GDM1 (cell line): ENCODE data around the gene TMOD1.
A peak's percentile ranks its signal among the peaks of the same experiment; 100 is the strongest.

Source experiments
- DNase-seq: peaks from one replicate; lab custom pipeline; 2025; lab: John Stamatoyannopoulos, UW

The TMOD1 gene

DNA sequence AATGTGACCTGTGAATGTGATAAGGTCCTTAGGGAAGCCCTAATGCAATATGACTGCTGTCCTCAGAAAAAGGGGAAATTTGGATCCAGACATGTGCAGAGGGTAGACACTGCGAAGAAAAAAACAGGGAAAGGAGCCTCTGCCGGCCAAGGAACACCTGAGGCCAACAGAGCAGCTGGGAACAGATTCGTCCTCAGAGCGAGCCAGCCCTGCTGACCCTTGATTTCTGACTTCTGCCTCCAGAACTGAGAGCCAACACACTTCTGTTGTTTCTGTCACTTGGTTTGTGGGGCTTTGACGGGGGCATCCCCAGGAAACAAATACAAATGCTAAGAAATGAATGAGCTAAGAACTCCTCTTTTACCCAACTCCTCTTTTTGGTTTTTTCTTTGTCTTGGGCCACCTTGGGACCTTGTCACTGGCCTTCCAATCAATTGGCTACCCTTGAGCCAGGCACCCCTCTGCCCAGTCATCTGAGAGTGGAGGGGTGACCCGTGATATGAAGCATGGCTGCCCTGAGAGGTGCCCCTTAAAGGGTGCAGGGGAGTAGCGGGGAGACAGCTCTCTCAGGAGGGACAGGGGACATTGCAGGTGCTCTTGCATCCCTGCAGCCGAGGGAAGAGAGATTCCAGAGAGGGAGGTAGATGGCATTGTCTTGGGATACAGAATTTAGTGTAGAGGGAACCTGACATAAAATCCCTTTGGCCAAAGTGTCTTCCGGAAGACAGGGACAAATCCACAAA is 16.9 kb downstream of the TMOD1 start:
- DNase-seq: no peak

DNA sequence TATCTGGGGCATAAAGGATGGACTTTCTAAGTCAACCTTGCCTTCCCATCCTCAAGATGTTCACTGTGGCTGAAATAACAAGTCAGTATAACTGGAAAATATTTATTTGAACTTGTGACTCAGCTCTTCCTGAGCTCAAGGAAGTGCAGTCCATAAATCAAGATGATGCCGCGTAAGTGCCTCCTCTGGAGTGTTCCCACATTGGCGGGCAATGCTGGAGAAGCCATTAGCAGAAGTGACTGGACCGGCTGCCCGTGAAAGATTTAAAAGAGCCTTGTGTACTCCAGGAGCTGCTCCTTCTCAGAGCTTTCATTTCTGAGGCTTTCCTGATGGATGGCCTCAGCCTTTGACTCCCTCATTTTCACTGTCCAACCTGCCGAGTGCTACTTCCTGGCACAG is 17.4 kb downstream of the TMOD1 start:
- peak; percentile 63 for DNase-seq

DNA sequence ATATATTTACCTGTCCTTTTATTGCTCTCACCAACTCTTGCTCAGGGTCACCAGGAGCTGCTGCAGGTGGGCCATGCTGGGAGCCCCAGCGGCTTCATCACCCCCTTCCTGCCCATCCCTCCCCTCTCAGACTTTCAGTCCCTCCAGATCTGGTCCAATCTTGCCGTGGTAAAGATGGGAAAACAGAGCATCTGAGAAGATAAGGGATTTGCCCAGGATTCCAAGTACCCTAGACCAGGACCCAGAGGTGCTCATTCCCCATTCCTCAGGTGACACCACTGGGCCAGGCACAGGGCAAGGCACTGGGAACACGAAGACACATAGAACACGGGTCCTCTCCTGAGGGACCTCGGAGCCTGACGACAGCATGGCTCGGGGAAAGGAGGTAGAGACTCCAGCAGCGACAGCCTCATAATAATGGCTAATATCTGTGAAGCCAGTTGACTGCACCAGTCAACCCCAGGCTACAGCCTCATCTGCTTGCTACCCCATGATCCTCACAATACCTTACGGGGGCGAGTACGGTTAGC is 18.0 kb downstream of the TMOD1 start:
- no peak for DNase-seq

DNA sequence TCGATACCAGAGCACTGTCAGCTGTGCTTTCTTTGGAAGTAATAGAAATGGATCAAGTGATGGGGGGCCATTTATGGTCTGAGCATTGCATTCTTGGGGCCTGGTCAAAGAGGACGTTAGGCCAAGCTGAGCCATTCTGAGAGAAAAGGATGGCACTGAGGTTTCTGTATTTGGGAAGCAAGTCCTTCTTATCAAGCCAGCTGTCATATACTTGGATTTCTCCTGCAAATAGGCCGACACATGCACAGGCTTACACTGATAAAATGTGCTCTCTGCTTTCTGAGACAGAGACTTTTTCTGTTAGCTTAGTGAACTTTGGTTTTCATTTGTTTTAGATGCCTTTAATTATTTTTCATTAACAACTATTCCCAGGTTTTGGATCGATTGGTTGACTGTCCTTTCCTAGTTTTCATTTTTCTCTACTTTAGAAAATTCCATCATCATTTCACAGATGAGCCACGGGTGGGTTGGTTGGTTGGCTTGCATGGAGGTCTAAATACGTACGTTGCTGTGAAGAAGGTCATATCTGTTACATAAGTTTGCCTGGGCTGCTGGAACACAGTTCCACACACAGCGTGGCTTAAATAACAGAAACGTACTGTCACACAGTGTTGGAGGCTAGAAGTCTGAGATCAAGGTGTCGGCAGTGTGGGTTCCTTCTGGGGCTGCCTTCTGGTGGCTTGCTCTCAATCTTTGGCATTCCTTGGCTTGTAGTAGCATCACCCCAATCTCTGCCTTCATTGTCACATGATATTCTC is 20.3 kb downstream of the TMOD1 start:
- DNase-seq: no peak

DNA sequence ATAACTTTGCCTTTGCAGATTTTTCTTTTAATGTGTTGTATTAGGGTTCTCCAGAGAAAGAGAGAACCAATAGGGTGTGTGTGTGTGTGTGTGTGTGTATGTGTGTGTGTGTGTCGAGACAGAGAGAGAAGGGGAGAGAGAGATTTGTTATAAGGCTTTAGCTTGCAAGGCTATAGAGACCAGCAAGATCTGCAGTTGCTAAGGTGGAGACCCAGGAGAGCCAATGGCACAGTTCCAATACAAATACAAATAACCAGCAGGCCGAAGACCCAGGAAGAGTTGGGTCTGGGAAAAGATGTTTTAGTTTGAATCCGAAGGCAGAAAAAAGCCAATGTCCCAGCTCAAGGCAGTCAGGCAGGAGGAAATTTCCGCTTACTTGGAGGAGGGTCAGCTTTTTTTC is 23.0 kb downstream of the TMOD1 start:
- no peak for DNase-seq

DNA sequence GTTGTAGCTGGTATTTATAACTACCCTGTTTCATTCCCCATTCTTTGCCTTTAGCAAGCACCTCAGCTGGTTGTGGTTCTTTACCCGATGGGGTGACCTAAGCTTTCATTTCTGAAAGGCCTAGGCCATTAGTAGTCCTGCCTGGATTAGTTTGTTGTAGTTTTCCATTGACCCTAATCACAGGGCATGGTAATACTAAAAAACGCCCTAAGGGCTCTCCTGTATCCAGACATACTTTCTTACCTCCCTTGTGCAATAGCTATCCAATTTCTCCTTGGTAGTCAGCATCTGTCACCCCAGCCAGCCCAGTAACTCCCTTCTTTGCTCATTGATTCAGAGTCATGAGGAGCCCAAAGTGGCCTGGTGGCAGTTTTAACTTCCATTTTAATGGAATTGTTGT is 24.0 kb downstream of the TMOD1 start:
- no peak for DNase-seq

DNA sequence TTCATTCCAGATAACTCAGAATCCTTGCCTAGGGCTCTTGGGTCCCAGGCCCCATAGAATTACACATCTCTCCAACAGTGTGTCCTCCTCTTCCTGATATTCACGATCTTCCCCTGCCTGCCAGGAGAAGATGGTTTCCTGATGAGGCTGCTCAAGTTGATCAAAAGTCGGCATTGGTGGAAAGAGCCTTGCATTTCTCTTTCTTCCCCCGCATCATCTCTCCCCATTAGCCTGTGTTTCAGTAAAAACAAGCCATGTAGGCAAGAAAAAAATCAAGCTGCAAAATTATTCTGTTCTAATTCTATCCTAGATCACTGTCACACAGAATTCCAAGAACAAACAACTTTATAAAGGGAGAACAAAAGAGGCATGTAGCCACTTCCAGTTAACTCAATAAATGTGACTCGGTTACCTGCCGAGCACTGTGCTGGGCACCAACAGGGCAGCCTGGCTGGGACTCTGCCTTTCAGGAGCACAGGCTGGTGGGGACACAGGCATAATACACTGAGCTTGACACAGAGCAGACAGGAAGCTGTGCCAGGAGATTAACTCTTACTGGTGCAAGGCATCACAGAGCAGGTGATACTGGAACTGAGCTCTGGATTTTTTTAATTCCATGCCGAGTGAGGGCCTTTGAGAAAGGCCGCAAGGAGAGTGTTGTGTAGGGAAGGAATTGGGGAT is 25.6 kb downstream of the TMOD1 start:
- no peak for DNase-seq

DNA sequence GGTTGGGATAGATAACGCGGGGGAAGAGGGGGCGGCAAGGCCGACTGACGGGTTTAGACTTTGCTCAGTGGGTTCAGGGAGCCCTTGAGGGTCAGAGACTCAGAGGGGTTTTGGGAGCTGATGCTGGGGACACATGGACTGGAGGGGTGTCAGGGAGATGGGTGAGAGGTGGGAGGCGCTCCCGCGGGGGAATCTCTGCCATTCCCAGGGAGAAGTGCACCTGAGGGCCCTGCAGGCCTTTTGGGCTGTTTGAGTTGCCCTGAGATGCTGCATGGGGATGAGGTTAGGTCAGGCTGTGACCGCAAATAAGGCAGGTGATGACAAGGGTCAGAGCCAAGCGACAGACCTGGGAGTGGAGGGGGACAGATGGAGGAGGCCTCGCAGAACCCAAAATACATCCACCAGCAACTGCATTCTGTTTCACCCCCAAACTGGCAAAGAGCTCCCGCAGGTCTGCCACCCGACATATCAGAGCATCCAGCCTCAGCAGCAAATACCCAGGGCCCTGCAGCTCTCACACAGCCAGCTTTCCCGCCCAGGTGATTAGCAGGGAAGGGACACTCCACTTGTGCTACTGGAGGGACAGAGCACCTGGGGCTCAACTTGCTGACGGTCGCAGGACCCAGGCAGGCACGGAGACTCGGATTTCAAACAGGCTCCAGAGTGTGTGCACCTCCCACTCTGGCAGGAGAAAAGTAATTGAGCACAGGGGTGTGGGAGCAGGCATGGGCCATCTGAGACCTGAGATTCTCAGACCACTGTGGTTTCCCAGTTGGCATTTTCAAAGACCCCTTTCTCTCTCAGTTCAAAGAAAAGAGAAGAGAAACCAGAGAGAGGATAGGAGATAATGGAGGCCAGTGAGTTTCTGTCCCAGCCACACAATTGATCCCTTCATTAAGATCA is 26.4 kb downstream of the TMOD1 start:
- no peak for DNase-seq

DNA sequence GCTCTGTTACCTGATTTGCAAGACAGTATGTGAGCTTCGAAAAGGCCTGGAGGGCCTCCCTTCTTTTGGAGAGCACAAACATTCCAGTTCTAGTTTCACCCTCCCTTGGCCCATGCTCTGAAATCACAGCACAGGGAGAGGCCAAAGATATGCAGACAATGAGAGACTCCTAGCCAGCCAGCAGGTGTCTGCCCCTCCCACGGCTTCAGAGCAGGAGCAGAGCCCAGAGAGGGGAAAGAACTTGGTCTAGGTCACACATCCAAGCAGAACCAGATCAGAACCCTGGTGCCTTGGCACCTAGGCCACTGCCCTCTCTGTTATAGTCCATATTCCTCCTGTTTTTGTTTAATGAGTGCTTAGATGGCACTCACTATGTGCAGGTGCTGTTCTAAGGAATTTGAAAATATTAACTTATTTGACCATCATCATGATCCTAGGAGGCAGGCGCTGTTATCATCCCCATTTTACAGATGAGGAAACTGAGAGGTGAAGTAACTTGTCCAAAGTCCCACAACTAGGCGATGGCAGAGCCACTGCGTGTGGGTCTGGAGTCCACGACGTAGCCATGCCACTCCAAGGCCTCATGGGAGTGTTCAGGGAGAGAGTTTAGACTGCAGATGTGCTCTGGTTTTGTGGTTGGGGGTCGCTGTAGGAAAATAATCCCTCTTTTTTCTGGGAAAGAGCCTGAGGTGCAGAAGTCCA is 27.2 kb downstream of the TMOD1 start:
- no peak for DNase-seq

DNA sequence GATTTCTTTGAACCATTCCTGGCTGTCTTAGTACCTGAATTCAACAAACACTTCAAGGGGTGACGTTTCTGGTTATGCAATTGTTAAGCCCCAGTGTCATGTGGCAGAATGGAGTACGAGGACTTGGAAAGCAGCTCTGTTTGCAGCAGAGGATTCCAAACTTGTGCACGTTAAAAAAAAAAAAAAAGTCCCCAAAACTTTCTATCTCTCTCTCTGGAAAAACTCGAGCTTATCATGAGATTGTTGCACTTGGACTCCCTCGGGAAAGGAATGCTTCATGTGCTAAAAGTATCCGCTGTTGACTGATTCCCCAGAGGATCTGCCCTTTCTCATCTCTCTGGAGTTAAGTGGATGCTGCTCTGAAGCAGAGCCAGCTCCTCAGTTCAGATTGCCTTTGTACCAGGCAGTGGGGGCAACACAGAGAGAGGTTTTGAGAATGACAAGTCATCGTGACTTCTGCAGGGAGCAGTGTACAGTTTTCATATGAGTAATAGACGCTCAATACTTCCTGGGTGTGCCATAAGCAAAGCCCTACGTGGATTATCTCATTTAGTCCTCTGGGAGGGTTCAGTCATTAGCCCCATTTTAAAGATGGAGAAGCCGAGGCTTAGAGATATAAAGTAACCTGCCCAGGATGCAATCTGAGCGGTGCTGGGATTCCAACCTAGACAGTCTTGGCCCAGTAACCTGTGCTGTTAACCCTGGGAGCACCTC is 28.1 kb downstream of the TMOD1 start:
- DNase-seq: no peak

DNA sequence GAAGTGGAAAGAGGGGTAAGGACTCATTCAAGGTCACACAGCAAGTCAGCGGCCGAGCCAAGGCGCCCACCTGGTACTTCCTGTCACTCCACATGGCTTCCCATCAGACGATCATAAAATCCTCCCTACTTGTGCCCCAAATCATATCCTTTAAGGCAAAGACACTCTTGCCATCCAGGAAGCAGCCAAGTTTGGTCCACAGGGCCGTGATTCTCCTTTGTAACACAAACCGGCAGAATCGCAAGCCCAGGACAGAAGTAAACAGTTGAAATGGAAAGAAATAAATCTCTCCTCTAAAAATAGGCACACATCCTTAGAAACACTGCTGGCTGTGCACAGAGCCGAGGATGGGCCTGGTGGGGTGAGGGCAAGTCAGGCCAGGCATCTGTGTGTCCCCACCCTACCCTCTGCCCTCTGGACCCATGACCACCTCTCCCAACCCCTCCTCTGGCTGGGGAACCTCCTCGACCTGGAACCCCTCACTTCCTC is 30.5 kb downstream of the TMOD1 start:
- DNase-seq: no peak

DNA sequence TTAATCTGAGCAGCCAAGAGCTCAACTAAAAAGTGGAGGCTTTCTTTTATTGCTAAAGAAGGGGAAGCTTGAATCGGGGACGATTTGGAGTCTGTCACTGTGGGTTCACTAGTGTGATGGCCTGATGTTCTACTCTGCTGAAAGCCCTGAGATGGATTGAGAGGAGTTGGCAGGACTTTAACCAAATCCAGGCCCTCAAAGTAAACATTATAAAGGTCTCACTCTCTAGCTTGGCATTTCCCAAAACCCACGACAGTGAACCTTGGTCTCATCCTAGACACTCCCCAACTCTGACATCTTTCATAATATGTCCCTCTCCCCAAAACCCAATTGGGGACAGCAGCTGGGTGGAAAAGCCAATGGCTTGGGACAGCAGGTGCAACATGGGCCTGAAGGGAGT is 32.7 kb downstream of the TMOD1 start:
- no peak for DNase-seq

DNA sequence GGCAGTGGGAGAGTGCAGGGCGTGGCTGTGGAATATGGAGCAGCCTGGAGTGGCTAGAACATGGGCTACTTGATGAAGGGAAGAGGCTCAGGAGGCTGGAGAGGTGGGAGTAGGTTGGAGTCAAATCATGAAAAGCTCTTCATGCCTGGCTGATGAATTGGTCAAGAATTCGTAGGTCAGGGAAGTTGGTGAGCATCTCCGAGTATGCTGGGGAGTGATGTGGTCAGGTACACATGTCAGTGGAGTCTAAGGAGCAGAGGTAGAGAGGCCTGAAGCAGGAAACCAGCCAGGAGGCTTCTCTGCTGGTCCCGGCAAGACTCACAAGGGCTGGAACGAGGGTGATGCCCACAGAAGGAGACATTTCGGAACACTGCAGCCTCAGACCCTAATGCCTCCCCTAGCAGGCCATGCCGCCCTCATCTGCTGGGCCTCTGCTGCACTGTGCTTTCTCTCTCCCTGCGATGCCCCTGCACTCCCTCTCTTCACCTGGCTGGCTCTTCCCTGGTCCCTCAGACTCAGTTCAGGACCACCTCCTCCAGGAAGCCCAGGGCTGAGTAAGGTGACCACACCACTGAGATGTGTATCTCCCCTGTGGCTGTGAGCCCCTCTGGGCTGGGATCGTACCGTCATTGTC is 33.6 kb downstream of the TMOD1 start:
- no peak for DNase-seq

DNA sequence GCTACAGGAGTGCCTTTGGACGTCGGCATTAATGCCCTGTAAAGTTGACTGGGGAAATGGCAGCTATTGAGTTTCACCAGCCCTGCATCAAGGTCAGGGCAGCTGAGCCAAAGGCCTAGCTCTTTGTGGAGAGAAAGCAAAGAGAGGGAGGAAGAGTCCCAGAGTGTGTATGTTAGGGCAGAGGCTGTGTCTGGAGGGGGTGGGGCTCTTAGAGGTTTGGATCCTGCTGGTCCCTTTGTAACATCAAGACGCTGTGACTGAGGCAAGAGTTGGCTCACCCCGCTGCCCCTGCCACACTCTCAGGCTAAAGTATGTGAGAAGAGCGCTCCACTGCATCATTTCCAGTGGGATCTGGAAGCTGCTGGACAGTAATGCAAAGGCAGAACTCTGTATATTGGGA is 34.3 kb downstream of the TMOD1 start:
- DNase-seq: no peak

DNA sequence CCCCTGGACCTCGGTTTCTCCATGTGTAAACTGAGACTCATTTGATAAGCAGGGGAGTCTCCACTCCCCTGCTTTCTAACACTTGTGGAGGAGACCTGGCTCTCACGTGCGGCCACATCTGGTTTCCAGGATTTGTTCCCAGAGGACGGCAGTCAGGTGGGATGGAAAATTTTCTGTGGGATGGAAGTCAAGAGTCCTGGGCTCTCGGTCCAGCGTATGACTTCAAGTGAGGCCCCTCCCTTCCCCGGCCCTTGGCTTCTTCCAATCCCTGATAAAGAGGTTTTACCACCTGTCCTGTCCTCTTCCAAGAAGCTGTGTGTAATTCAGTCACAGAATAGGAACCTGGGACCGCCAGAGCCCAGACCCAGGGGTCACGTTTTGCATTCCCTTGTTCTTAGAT is 35.0 kb downstream of the TMOD1 start:
- no peak for DNase-seq

DNA sequence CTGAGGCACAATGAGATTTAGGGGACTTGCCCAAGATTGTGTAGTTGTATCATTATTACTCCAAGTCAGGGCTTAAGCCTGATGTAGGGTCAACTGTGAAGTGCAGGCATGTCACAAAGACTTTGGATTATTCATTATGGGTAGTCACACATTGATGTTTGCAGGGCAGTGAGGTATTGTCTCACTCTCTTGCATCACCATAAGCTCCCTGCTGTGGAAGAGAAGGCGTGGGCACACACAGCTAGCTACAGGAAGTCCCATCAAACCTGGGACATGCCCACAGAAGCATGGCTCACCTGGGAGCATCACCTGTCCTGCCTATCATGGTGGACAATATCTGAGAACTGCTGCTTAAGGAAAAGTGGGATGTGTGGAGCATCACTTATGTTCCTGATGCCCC is 42.1 kb downstream of the TMOD1 start:
- no peak for DNase-seq

DNA sequence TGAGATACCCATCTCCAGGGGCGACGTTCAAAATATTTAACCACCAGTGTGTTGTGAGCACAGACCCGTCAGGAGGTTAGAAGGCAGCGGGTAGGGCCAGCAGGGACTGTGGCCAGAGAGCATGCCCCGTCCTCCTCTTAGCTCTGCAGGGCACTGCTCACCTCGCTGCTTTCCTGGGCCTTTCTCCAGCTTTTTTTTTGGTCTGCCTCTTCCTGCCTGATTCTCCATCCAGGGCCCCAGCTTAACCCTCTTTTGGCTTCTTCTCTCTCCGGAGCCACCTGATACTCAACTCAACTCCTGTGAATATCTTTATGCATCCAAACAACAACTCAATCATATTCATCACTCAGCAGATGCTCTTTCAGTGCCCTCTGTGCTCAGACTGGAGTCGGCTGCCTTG is 44.0 kb downstream of the TMOD1 start:
- no peak for DNase-seq

DNA sequence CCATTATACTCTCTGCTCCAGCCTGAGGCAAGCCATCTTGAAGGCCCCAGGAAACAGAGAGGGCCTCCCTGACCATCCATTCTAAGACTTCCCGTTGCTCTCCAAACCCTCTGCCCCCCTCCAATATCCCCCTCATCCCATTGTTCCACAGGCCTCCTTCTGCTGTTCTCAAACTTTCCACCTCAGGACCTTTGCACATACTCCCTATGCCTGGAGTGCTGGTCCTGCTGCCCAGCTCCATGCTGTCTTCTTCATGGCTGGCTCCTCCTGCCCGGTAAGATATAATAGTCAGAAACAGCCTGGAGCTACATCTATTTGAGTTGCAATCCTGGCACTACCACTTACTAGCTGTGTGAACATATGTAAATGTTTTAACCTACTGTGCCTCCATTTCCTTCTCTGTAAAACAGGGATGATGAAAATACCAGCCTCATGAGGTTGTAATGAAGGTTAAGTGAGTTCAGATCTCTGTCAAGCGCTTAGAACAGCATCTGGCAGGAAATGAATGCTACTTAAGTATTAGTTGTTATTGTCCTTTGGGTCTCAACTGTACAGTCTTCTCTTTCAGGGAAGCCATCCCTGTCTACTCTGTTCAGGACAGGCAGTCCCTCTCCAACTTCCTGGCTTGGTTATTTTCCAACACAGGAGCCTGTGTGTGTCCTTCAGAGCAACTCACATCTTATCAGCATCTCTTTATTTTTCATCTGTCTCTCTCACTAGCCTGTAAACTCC is 45.8 kb downstream of the TMOD1 start:
- DNase-seq: no peak

DNA sequence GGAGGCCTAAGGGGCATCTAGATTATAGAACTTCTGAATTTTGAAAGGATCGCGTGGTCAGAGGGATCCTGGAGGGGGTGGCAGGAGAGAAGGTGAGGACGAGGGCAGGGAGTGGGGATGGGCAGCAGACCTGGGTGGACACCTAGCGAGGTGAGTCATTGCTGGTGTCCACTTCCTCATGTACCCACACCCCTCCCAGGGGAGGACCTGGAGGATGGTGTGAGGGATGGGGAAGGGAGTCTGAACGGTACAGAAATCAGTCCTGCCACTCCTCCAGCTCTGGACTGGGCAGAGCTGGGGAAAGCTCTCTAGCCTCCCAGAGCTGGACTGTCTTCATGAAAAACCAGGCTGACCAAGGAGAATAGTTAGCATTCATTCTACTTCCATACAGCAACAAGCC is 46.9 kb downstream of the TMOD1 start:
- DNase-seq: no peak
